Measurements from ENCODE around the gene MEG3. TPM values are rescaled to one million over a fixed set of nuclear protein-coding genes. Genes with fewer than 3 reads are reported as not detected.

Gene MEG3
- total RNA-seq, 4 donors from 2014 or later: 34.9 to 169 (median 117) TPM

DNA sequence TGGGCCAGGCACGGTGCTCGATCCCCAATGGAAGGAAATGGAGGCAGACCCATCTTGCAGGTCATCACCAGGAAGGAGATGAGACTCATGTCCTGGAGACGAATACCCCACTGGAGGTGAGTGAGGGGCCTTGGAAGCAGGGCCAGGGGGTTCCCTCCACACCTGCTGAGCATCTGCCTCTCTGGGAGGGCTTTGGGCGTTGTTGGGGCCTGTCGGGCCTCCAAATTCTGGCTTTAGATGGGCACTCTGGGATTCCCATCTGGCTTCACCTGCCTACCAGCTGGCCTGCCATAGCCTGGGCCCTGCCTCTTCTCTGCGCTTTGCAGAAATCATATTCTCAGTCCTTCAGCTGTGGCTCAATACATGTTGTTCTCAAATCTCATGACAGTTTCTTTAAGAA lies 63.7 kb downstream of the MEG3 start:
- ATAC-seq (ENCODE audit: low FRiP score): no peak
- peak; percentile 6 for DNase-seq (ENCODE audit: low spot score)
- TF ChIP-seq, protein P1, sequence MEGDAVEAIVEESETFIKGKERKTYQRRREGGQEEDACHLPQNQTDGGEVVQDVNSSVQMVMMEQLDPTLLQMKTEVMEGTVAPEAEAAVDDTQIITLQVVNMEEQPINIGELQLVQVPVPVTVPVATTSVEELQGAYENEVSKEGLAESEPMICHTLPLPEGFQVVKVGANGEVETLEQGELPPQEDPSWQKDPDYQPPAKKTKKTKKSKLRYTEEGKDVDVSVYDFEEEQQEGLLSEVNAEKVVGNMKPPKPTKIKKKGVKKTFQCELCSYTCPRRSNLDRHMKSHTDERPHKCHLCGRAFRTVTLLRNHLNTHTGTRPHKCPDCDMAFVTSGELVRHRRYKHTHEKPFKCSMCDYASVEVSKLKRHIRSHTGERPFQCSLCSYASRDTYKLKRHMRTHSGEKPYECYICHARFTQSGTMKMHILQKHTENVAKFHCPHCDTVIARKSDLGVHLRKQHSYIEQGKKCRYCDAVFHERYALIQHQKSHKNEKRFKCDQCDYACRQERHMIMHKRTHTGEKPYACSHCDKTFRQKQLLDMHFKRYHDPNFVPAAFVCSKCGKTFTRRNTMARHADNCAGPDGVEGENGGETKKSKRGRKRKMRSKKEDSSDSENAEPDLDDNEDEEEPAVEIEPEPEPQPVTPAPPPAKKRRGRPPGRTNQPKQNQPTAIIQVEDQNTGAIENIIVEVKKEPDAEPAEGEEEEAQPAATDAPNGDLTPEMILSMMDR (IDR thresholded peaks at IDR 0.05): no peak

DNA sequence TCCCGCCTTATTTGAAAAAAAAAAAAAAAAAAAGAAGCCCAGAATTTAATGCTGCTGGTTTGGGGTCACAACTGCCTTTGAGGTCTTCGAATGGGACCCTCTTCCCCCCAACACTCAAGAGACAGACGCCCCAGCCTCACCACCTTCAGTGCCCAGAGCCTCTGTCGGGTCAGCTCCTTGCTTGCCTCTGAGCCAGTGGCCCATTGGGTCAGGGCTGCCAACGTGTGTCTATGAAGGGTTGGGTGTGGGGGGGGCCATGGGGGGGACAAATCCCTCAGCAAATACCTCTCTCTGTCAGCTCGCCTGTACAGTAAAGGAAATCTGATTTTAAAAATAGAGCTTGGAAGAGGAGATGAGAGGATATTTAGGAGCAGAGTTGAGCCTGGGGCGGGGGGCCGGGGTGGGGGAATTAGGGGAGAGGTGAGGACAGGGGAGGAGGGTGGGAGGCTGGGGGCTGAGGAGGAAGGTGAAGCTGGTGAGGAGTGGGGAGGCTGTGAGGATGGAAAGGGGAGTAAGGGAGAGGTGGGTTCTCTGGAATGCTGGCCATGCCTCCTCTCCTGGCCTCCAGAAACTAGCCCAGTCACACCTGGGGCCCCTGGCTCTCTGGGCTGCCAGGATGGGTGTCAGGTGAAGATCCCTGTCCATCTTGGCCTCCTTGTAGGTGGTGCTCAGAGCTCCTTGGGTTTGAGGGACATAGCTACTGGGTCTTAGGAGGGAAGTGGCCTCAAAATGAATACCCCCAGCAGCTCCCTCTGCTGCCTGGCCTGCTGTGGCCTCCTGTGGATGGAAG lies 64.3 kb downstream of the MEG3 start:
- ATAC-seq (ENCODE audit: low FRiP score): no peak
- TF ChIP-seq, protein P1 (IDR thresholded peaks at IDR 0.05): no peak
- peak; percentile 15 for DNase-seq (ENCODE audit: low spot score)

DNA sequence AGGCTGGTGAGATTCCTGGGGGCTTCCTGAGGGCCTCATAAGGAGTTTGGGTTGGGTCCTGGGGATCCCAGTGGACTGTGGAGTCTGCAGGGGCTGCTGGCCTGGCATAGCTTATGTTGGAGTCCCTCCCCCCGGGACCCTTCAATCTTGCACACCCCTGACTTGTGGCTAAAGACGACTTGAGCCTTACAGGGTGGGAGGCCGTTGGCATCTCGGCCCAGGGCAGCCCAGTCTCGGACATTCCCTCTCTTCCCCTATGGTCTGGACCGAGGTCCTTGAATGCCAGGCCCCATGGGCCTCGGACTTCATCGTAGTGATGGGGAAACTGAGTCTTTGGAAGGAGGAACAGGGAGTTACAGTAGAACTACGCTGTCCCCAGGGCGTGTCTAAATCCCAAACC lies 65.1 kb downstream of the MEG3 start:
- ATAC-seq (ENCODE audit: low FRiP score): no peak
- TF ChIP-seq, protein P1 (IDR thresholded peaks at IDR 0.05): no peak
- DNase-seq (ENCODE audit: low spot score): peak; percentile 2

DNA sequence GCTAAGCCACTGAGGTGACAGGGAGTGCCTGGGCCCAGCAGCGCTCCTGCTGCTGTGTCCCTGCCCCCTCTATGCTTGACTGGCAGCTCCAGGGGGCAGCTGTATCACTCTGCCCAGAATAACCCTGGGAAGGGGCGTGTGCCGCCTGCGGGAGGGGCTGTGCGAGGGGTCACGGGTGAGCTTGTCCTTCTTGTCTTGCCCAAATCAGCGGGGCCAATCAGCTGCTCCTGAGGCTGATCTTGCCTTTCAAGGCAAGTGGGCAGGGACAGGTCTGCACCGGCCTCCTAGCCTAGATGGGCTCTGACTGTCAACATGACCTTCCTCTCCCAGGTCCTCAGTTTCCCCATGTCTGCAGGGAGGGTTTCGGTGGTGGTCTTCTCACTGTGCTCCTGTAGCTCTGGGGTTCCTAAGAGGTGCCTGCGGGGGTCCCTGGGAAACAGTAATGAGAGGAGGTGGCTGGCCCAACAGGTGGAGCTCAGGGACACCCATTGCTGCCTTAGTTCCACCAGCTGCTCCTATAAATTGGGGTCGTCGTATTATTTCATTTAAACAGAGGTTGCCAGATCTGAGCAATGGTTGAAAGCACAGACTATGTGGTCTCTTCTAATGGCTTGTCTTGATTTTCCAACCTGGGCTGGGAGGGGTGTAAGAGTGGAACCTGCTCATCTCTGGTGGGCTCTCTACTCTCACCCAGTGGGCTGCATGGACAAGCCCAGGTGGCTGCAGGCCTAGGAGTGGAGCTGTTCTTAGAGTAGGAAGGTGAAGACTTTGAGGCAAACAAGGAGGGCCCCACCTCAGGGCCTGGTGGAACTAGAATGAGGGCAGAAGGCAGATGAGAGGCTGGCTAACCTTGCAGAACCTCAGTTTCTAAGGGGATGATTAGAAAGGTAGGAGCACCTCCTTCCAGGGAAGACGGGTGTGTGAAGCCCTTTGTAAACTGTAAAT lies 65.9 kb downstream of the MEG3 start:
- TF ChIP-seq, protein P1 (IDR thresholded peaks at IDR 0.05): no peak
- ATAC-seq (ENCODE audit: low FRiP score): no peak
- peak; percentile 14 for DNase-seq (ENCODE audit: low spot score)

DNA sequence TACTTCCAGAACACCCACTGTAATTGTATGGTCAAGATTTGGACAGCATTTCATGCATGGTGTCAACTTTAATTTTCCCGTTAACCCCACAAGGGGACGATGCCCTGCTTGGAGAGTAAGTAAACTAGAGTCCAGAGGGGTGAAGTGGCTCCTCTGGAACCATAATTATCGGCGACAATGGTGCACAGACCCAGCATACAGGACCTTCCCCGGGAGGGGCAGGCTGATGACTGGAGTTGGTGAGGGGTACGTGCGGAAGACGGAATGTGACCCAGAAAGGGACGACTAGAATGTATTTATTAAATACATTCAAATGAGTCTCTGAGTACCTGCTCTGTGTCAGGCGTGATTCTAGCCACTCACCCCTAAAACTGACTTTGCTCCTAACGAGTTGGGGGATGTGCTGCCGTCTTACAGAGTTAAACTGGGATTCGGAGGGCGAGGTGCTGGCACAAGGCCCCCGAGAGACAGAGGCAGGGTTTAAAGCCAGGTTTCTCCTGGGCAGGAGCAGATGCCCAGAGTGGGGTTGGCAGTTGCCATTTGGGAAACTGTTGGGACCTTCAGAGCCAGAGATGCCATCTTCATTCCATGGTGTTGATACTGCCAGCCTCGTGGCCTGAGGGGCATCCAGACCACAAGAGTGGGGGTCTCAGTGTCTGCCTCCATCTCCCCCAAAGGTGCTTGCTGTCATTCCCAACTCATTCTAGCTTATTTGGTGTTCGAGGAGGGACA lies 66.7 kb downstream of the MEG3 start:
- no peak for ATAC-seq (ENCODE audit: low FRiP score)
- DNase-seq (ENCODE audit: low spot score): no peak
- TF ChIP-seq, protein P1 (IDR thresholded peaks at IDR 0.05): no peak

DNA sequence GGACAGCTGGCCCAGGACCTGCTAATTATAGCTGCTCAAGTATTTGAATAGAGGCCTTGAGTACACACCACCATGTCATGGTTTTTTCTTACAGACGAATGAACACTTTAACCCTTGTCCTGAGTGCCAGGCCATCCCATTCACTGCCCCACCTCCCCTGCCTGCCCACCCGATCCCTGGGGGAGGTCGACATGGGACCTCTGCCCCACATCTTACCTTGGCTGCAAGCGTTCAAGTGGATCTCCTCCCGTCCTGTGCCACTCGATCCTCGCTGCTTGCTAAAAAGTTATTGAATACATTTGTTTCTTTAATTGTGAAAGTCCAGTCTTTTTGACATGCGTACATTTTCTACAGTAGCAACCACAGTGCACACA lies 67.3 kb downstream of the MEG3 start:
- ATAC-seq (ENCODE audit: low FRiP score) (no peak), DNase-seq (ENCODE audit: low spot score) (no peak)
- TF ChIP-seq, protein P1 (IDR thresholded peaks at IDR 0.05): no peak

All from omental fat pad (tissue), 4 donors.